HG02763 (cell line): ENCODE measurements around the gene LETM1.

Source experiments
- ATAC-seq: cut with Tn5 transposase; IDR thresholded peaks from one replicate; pipeline ENCODE4 v1.9.1; 2021; ENCODE audit warnings: mild to moderate bottlenecking, moderate library complexity; ENCODE audit not compliant: unreplicated experiment

The LETM1 gene

DNA sequence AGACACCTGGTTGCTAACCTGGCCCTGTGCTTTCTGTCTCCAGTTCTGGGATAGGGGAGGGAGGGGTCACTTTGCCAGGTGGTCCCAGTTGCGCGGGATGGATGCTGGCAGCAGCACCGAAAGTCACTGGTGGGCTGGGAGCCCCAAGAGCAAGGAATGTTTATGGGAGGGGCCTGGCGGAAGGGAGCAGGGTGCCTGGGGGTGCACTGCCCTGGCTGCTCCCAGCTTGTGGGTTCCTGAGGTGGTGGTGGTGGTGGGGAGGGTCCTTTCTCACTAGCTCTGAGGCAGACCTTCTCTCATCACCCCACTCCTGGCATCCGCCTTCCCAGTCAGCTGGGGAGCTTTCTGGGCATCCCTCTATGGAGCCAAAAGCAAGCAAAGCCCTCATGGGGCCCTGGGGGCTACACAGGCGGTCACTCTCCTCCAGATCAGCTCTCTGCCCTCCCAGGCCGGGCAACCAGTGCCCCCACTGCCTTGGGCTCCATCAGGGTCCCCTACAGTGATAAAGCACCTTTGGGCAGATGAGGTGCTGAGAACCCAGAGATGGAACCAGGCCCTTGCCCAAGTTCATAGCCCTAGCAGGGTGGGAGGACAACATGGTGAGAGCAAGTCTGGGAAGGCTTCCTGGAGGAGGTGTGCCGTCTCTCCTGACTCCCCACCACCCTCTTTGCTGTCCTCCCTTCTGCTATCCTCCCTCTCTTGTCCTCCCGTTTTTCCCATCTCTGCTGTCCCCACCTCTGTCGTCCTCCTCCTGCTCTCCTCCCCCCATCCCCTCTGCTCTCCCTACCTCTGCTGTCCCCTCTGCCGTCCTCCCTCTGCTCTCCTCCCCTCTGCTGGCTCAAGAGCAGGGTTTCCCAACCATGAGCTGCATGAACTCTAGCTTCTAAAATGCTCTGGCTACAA is 46.9 kb downstream of the LETM1 start:
- ATAC-seq = no peak

GRCh38 chr4:1808396-1808795 is 47.6 kb downstream of the LETM1 start:
- ATAC-seq = no peak

DNA sequence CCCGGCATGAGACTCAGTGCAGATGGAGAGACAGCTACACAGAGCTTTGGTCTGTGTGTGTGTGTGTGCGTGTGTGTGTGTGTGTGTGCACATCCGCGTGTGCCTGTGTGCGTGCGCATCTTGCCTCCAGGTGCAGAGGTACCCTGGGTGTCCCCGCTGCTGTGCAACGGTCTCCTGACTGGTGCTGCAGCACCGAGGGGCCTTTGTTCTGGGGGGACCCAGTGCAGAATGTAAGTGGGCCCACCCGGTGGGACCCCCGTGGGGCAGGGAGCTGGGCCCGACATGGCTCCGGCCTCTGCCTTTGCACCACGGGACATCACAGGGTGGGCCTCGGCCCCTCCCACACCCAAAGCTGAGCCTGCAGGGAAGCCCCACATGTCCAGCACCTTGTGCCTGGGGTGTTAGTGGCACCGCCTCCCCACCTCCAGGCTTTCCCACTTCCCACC is 48.6 kb downstream of the LETM1 start:
- ATAC-seq = no peak

DNA sequence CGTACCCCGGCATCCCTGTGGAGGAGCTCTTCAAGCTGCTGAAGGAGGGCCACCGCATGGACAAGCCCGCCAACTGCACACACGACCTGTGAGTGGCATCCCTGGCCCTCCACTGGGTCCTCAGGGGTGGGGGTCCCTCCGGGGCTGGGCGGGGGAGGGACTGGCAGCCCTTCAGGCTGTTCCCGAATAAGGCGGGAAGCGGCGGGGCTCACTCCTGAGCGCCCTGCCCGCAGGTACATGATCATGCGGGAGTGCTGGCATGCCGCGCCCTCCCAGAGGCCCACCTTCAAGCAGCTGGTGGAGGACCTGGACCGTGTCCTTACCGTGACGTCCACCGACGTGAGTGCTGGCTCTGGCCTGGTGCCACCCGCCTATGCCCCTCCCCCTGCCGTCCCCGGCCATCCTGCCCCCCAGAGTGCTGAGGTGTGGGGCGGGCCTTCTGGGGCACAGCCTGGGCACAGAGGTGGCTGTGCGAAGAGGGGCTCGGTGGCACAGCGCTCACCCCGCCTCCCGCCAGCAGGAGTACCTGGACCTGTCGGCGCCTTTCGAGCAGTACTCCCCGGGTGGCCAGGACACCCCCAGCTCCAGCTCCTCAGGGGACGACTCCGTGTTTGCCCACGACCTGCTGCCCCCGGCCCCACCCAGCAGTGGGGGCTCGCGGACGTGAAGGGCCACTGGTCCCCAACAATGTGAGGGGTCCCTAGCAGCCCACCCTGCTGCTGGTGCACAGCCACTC is 49.2 kb downstream of the LETM1 start:
- no peak for ATAC-seq

DNA sequence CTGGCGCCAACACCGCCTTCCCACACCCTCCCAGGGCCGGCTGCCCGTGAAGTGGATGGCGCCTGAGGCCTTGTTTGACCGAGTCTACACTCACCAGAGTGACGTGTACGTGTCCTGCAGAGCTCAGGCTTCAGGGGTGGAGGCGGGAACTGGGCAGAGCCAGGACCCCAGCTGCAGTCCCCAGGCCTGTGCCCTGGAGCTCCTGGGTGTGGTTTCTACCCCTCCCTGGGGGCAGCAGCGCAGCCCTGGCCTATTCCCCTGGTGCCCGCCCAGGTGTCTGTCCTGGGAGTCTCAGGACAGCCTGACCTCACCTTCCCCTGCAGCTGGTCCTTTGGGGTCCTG is 49.8 kb downstream of the LETM1 start:
- ATAC-seq = no peak

GRCh38 chr4:1805493-1806222 is 50.3 kb downstream of the LETM1 start:
- ATAC-seq = no peak

DNA sequence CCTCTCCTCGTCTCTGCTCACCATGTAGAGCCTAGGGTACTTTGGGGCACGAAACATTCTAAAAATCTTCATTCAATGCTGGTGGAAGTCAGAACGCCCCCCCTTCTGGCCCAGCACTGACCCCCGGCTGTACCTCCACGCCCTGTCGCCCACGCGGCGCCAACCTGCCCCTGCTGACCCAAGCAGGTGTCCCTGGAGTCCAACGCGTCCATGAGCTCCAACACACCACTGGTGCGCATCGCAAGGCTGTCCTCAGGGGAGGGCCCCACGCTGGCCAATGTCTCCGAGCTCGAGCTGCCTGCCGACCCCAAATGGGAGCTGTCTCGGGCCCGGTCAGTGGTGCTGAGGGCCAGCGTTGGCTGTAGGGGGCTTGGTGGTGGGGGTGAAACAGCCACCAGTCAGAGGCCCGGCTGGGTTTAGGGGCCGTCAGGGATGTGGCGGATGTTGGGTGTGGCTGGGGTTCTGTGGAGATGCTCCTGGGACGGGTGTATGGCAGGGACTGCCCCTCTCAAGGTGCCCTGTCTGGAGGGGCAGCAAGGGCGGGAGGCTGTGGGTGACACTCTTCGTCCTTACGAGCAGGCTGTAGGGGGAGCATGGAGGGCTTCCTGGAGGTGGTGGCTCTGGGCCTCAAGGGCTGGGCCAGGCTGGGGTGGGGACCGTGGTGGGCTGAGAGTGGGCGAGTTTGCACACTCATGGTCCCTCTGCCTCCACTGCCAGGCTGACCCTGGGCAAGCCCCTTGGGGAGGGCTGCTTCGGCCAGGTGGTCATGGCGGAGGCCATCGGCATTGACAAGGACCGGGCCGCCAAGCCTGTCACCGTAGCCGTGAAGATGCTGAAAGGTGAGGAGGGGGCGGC is 51.1 kb downstream of the LETM1 start:
- ATAC-seq = no peak

- no peak for ATAC-seq
Observed at GRCh38 chr4:1803523-1804423, 52.2 kb downstream of the LETM1 start.

DNA sequence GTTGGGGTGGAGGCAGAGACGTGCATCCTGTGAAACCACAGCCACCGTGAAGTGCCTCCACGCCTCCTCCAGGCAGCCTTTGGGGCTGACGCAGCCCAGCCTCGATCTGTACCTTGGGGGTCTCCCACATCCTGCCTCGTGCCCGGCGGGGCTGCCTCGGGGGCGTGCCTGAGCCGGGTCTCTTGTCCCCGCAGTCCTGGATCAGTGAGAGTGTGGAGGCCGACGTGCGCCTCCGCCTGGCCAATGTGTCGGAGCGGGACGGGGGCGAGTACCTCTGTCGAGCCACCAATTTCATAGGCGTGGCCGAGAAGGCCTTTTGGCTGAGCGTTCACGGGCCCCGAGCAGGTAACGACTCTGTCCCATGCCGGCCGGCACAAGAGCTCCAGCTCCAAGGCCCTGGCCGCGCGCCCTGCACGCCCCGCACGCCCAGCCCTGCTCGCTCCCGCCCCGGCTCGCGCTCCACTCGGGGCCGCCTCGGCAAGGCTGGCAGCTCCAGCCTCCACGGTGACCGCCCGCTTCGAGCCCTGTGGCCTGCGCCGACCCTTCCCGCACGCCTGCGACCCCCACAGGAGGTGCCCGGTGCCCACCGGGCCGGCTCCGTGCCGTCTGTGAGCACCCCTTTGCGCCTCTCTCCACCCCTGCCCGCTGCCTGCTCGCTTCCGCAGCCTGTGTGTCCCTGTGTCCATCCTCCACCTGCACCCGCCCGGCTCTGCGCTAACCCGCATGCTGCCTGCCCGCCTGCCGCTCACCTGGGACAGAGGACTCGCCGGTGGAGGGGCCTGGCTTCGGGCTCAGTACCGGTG is 53.0 kb downstream of the LETM1 start:
- ATAC-seq = no peak

DNA sequence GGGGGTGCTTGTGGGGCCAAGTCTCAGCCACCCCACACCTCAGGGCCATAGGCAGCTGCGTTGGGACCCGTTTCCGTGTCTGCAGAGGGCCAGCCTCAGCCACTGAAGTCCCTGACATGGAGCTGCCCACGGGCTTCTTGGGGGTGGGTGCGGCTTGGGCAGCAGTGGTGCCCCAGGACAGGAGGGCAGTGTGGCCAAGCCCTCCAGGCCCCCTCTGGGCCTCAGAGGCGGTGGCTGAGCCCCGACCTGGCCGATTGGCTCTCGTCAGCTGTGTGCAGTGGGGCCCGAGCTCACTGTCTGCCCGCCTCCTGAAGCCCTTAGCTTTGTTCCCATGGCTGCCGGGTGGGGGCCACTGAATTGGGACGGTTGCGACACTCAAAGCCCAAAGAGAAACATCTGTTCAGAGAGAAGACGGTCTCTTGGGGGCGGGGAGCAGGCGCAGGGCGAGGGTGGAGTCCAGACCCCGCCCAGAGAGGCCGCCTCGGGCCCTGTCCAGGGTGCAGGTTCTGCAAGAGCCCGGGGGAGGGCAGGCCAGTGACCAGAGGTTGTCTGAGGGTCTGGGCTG is 53.7 kb downstream of the LETM1 start:
- ATAC-seq = no peak

- ATAC-seq = no peak
Observed at GRCh38 chr4:1801286-1801958, 54.5 kb downstream of the LETM1 start.

DNA sequence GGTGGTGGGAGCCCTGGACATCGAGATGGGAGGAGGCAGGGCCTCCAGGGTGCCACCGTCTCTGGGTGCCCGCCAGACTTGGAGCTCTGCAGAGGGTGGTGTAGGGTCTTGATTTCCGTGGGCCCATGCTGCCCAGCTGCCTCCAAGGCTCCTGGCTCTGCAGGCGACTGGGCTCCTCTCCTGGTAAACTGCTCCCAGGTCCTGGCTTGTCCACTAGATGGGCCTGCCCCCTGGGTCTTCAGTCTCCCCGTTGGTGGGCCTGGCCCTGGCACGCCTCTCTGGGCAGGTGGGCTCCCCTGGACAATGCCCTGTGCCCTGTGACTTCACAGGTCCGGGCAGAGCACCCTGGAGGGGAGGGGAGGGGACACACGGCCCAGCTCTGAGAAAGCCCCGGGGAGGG is 55.2 kb downstream of the LETM1 start:
- no peak for ATAC-seq

DNA sequence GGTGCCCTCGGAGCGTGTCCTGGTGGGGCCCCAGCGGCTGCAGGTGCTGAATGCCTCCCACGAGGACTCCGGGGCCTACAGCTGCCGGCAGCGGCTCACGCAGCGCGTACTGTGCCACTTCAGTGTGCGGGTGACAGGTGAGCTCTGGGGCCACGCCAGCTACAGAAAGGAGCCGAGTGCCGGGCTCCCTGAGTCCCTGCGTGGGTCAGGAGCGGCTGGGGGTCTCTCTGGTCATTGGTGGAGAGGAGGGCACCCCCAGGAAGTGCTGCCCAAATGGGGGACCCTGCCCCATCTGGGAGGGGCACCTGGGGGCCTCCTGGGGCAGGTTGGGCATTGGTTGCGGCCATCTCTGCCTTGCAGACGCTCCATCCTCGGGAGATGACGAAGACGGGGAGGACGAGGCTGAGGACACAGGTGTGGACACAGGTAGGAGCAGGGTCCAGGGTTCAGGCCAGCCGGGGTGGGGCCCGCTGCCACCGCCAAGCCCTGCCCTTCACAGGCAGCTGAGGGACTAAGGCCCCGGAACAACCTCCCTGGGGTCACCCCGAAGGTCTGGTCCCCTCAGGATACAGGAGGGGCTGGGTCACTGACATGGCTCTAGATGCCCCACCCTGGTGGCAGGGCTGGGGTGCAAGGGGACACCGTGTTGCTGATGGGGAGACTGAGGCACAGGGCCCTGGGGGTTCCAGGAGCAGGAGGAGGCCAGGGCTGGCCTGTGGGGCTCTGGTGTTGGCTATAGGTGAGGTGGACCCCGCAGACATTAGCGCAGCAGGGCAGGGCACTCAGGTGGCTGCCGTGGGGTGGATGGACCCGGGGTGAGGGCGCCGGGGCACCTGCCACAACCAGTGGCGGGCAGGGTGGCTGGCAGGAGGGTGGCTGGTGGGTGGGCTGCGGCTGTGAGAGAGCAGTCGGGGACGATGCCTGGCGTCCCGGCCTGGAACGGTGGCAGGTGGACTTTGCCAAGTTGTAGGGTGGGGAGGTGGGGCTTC is 56.3 kb downstream of the LETM1 start:
- ATAC-seq = no peak

- no peak for ATAC-seq
Observed at GRCh38 chr4:1798580-1799386, 57.2 kb downstream of the LETM1 start.

DNA sequence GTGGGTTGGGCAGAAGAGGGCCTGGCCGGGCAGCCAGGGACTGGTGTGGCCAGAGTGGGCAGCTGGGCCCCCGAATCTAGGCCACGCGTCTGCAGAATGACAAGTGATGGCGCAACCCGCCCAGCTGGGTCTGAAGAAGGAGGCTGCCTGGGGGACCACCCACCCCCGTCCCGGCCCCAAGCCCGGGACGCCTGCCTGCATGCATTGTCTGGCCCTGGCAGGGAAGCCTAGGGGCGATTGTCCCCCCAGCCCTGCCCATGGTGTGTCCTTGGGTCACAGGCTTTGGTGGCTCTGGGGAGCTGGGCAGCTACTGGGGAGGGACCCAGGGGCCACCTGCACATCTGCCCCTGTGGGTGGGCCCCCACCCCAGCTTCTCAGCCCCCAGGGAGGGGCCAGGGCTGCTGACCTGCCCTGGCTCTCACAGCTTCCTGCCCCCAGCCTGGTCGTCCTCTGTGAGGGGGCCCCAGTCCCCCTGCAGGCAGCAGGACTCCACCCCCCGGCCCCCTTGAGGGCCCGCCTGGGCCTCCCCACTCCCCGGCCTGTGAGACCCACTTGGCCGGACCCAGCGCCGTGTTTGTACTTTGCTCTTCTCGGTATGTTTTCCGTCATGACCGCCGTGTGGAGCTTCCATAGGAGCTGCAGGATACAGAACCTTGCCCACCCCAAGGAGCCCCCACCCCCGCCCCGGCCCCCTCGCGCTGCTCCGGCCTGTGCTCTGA is 57.9 kb downstream of the LETM1 start:
- ATAC-seq = no peak
